Lung (tissue), 12 donors: ENCODE data around the gene P2RX1. TPM values are rescaled to one million over a fixed set of nuclear protein-coding genes. Genes with fewer than 3 reads are reported as not detected.

Experiments
- ATAC-seq: fragments of 200-7000 bp; cut with Tn5 transposase; one replicate; pipeline ENCODE4 v1.9.1; 2020; ENCODE audit warnings: moderate number of reproducible peaks; ENCODE audit not compliant: insufficient read depth, low FRiP score
- DNase-seq, 3 donors: peaks; one replicate each; pipeline ENCODE4 v3.0.0-alpha.2; 2013 to 2017
- H3K27ac ChIP-seq, 2 donors: one replicate each; pipeline ENCODE4 v1.5.1; 2013; ENCODE audit warnings: mild to moderate bottlenecking in 2 of 2, moderate library complexity in 2 of 2, control low read depth in 1 of 2, inconsistent platforms in 1 of 2, low read depth in 1 of 2, low read length in 1 of 2
- H3K27me3 ChIP-seq, 3 donors: one replicate each; pipeline ENCODE4 v1.5.1; 2013; ENCODE audit warnings: low read length in 2 of 3; ENCODE audit not compliant: control insufficient read depth in 3 of 3, insufficient read depth in 3 of 3
- H3K36me3 ChIP-seq, 4 donors: one replicate each; pipeline ENCODE4 v1.5.1; 2013; ENCODE audit warnings: low read length in 4 of 4, mild to moderate bottlenecking in 1 of 4, moderate library complexity in 1 of 4; ENCODE audit not compliant: control insufficient read depth in 4 of 4, insufficient read depth in 4 of 4
- H3K4me1 ChIP-seq, 5 donors: one replicate each; pipeline ENCODE4 v1.5.1; 2013; ENCODE audit warnings: low read length in 5 of 5, mild to moderate bottlenecking in 2 of 5, moderate library complexity in 1 of 5; ENCODE audit not compliant: control insufficient read depth in 5 of 5, insufficient read depth in 5 of 5
- H3K4me3 ChIP-seq: one replicate; pipeline ENCODE4 v1.5.1; 2013; ENCODE audit warnings: mild to moderate bottlenecking, control low read depth, moderate library complexity
- H3K9ac ChIP-seq, 2 donors: one replicate each; pipeline ENCODE4 v1.5.1; 2013; ENCODE audit warnings: low read length in 2 of 2, control low read depth in 1 of 2; ENCODE audit not compliant: insufficient read depth in 1 of 2
- H3K9me3 ChIP-seq, 4 donors: one replicate each; pipeline ENCODE4 v1.5.1; 2013; ENCODE audit warnings: low read length in 3 of 4, mild to moderate bottlenecking in 1 of 4, moderate library complexity in 1 of 4; ENCODE audit not compliant: control insufficient read depth in 4 of 4, insufficient read depth in 3 of 4
- WGBS, 2 donors: extraction: QIAGEN DNeasy Blood & Tissue Kit; methylation state at CpG; one replicate each; pipeline ENCODE4 v1.1.7; 2013; 5-methylcytosine and 5-hydroxymethylcytosine counted together
- polyA plus RNA-seq, 2 donors: library from polyadenylated mRNA; stranded (reverse); fragments of 200-250 nt; gene quantifications; one replicate each; pipeline ENCODE4 v1.2.1, GENCODE V29; 2013
- total RNA-seq, 2 donors: library from RNA; depleted of rRNA in 1 of 2; stranded (reverse); fragments of >200 nt in 1 of 2; gene quantifications; one replicate each; pipeline ENCODE4 v1.2.1, GENCODE V29; 2014 to 2021
- TF ChIP-seq, protein P1 (sequence below): IDR thresholded peaks from 2 replicates; pipeline ENCODE4 v1.5.1; 2012; ENCODE audit warnings: mild to moderate bottlenecking; ENCODE audit errors: control extremely low read depth, extremely low read depth
- donor health status: control.
- donor health status: control.
- donor health status: Bipolar disorder and iron deficiency.
- donor health status: healthy.
- donor health status: DM: yes; HTN: yes; CAD: no.

P2RX1 gene
- total and polyA plus RNA-seq, 4 donors: 4.6 to 16.4 (median 10.5) TPM

GRCh38 chr17:3954086-3954485 lies 37.8 kb upstream of the P2RX1 start:
- WGBS, 2 donors: 96 to 97% methylated on average over 10 of the region's 10 CpGs
- Histone ChIP-seq H3K27me3 (no peaks in the 10 kb centered on the region), H3K9ac (no peak overlapping the region), H3K27ac (no peak overlapping the region), H3K9me3 (no peaks in the 10 kb centered on the region), H3K36me3 (peaks cover 0 to 7% (median 0%) of the 10 kb centered on the region in 4 donors), H3K4me3 (no peak overlapping the region), H3K4me1 (peaks cover 0 to 6% (median 0%) of the 10 kb centered on the region in 5 donors)
- TF ChIP-seq, protein P1, sequence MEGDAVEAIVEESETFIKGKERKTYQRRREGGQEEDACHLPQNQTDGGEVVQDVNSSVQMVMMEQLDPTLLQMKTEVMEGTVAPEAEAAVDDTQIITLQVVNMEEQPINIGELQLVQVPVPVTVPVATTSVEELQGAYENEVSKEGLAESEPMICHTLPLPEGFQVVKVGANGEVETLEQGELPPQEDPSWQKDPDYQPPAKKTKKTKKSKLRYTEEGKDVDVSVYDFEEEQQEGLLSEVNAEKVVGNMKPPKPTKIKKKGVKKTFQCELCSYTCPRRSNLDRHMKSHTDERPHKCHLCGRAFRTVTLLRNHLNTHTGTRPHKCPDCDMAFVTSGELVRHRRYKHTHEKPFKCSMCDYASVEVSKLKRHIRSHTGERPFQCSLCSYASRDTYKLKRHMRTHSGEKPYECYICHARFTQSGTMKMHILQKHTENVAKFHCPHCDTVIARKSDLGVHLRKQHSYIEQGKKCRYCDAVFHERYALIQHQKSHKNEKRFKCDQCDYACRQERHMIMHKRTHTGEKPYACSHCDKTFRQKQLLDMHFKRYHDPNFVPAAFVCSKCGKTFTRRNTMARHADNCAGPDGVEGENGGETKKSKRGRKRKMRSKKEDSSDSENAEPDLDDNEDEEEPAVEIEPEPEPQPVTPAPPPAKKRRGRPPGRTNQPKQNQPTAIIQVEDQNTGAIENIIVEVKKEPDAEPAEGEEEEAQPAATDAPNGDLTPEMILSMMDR: no peak
- no peak for DNase-seq
- no peak for ATAC-seq

GRCh38 chr17:3953542-3953941 lies 37.3 kb upstream of the P2RX1 start:
- H3K4me1 ChIP-seq: peaks cover 0 to 6% (median 0%) of the 10 kb centered on the region in 5 donors
- no peak overlapping the region for H3K27ac ChIP-seq
- WGBS, 2 donors: 90 to 95% methylated on average over 14 of the region's 14 CpGs
- no peaks in the 10 kb centered on the region for H3K27me3 ChIP-seq
- ATAC-seq (no peak), DNase-seq (no peak)
- no peak overlapping the region for H3K9ac ChIP-seq
- peaks cover 0 to 8% (median 0%) of the 10 kb centered on the region in 4 donors for H3K36me3 ChIP-seq
- no peak overlapping the region for H3K4me3 ChIP-seq
- TF ChIP-seq, protein P1: no peak
- H3K9me3 ChIP-seq: no peaks in the 10 kb centered on the region

DNA sequence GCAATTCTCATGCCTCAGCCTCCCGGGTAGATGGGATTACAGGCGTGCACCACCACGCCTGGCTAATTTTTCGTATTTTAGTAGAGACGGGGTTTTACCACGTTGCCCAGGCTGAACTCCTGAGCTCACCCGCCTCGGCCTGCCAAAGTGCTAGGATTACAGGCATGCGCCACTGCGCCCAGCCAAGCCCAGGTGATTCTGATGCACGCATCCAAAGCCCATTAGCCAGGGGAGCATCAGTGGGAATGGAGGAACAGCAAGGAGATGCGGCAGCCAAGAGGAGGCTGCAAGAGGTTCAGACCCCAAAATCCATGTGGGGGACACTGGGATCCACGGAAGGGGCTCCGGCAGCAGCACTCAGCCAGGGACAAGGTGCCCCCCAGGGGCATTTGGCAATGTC lies 35.9 kb upstream of the P2RX1 start:
- 97% methylated on average over 14 of the region's 14 CpGs for WGBS, 2 donors
- no peak overlapping the region for H3K27ac ChIP-seq
- no peak for ATAC-seq
- TF ChIP-seq, protein P1: no peak
- no peak overlapping the region for H3K9ac ChIP-seq
- no peak for DNase-seq
- H3K4me3 ChIP-seq: no peak overlapping the region
- H3K9me3 ChIP-seq: no peaks in the 10 kb centered on the region
- H3K4me1 ChIP-seq: peaks cover 0 to 6% (median 0%) of the 10 kb centered on the region in 5 donors
- peaks cover 0 to 13% (median 0%) of the 10 kb centered on the region in 4 donors for H3K36me3 ChIP-seq
- H3K27me3 ChIP-seq: no peaks in the 10 kb centered on the region

DNA sequence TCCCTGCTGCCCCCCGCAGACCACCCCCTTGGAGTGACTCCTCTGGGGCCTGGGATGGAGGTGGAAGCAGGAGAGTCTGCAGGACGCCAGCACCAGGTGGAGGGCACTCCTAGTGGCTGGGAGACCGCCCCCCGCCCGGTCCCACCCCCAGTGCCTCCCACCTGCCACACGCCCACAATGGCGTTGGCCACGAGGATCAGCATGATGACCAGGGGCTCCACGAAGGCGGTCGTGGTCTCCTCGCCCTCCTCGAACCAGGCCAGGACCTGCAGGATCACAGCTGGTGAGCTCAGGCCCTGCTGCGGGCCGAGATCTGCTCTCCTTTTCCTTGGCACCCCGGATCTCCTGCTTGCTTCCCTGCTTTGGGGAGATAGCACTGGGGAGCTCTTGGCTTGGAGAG lies 35.2 kb upstream of the P2RX1 start:
- Histone ChIP-seq H3K27ac (no peak overlapping the region), H3K4me1 (peaks cover 0 to 6% (median 0%) of the 10 kb centered on the region in 5 donors), H3K27me3 (no peaks in the 10 kb centered on the region), H3K9ac (no peak overlapping the region), H3K9me3 (no peaks in the 10 kb centered on the region), H3K36me3 (peaks cover 0 to 20% (median 0%) of the 10 kb centered on the region in 4 donors), H3K4me3 (no peak overlapping the region)
- ATAC-seq (no peak), DNase-seq (no peak)
- WGBS, 2 donors: 86 to 93% methylated on average over 14 to 16 of the region's 16 CpGs
- TF ChIP-seq, protein P1: no peak
